ENCODE measurements around the gene DDO.
"Not testable (repeated sequence)": the region's sequence is repeated elsewhere in the genome, so short reads cannot be mapped to it uniquely, and the experiment has no call there.

The DDO gene

DNA sequence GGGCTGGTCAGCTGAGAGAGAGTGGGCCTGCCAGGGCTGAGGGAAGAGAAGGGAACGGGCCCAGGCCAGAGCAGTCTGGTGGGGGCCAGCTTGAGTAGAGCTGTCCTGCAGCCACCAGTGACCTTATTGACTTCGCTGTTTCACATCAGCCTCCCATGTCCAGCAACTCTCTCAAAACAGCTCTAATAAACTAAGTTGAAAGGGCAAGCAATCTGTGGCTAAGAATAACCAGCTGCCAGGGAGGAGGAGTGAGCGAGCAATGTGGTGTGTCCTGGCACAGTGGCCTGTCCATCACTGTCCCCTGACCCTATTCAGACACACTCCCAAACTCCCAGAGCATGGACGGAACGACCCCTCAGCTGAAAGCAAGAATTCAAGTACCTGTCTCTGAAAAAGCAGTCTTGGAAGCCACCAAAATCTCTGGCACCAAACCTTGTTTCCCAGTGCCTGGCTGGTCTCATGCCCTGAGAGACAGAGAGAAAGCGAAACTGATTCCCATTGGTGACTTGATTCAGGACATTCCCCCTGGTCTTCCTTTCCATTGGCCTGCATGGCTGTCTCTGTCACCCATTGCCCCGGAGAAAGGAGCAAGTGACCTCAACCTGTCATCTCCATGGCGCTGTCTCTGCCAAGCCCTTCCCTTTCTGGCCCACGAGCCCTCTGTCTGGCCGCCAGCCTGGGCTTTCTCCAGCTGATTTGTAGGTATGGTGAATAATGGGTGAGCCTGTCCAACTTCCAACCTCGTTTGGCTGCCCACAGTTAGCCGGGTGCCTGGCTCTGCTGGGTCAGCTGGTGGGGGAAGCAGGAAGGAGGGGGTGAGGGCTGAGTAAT is at the start of gene DDO:
Gene DDO, minus strand, starts transcription at position 490 of the 831 bp plus-strand sequence. CDS start 2,113 bp downstream, outside the sequence.
- no peak for DNase-seq

DNA sequence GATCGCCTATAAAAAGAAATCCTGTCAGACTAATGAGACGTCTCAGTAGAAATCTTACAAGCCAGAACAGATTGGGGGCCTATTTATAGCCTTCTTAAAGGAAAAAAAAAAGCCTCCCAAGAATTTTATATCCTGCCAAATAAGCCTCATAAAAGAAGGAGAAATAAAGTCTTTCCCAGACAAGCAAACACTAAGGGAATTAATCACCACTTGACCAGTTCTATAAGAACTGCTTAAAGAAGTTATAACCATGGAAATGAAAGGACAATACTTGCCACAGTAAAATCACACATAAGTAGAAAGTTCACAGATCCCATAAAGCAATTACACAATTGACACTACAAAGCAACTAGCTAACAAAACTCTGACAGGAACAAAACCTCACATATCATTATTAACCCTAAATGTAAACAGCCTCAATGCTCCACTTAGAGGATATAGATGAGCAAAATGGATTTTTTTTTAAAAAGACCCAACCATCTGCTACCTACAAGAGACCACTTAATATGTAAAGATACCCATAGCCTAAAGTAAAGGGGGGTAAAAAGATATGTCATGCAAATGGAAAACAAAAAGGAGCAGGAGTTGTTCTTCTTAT is 47.6 kb upstream of the DDO start:
- DNase-seq: no peak

GRCh38 chr6:110461376-110461775 is 46.0 kb upstream of the DDO start:
- no peak for DNase-seq

DNA sequence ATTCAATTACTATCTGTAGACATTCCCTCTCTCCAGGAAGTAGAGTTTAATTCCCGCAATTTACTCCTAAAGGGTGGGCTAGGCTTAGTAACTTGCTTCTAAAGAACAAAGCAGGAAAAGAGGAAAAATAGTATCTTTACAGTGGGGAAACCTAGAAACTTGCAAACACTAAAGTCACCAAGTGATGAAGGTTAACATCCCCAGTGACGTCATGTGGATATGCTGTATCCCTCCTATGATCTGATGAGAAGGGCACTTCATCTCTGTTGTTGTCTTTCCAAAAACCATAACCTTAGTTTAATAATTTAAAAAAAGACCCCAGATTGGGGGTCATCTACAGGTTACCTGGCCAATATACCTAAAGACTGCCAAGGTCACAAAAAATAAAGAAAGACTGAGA is 43.8 kb upstream of the DDO start:
- DNase-seq: no peak

DNA sequence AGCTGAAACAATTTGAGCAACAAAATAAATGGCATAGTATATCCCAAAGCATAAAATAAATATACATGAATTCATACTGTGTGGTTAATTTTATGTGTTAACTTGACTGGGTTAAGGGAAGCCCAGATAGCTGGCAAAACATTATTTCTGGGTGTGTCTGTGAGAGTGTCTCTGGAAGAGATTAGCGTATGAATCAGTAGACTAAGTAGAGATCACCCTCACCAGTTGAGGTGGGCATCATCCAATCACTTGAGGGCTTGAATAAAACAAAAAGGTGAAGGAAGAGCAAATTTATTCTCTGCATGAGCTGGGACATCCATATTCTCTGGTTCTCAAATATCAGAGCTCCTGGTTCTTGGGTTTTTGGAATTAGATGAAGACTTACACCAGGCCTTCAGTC is 43.1 kb upstream of the DDO start:
- no peak for DNase-seq

GRCh38 chr6:110457567-110458175 is 42.3 kb upstream of the DDO start:
- DNase-seq: not testable (repeated sequence)

- no peak for DNase-seq
Measured at GRCh38 chr6:110456694-110457093, 41.3 kb upstream of the DDO start.

DNA sequence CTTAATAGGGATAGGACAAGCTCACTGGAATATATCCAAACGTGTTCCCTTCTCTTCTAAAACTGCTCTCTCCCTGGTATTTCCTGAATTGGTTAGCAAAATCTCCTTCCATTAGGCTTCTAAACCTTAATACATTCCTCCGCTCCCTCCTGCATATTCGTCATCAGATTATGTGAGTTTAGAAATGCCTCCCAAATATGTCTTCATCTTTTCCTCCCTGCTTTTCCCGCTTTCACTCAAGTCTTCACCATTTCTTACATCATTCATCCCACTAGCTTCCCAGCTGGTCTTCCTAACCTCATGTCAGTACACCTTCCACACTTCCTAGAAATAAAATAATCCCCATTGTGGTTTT is 34.1 kb upstream of the DDO start:
- no peak for DNase-seq

GRCh38 chr6:110448846-110449540 is 33.6 kb upstream of the DDO start:
- DNase-seq: no peak

GRCh38 chr6:110447761-110448160 is 32.4 kb upstream of the DDO start:
- DNase-seq: no peak

DNA sequence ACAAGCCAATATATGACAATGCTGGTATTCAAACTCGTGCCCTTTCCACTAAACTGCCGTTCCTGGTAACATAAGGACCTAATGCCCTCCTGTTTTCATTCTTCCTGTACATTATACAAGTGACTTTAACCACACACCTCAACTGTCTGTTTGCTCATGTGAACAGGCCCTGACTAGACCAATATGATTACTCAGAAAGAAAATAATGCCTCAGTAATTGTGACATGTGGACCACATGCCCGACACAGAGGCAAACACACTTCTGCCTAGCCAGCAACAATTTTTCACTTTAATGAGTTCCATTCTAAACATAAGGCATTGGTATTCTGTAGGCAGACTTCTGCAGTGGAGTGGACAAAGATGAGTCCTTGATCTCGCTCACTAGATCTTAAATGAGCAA is 31.0 kb upstream of the DDO start:
- DNase-seq: no peak

DNA sequence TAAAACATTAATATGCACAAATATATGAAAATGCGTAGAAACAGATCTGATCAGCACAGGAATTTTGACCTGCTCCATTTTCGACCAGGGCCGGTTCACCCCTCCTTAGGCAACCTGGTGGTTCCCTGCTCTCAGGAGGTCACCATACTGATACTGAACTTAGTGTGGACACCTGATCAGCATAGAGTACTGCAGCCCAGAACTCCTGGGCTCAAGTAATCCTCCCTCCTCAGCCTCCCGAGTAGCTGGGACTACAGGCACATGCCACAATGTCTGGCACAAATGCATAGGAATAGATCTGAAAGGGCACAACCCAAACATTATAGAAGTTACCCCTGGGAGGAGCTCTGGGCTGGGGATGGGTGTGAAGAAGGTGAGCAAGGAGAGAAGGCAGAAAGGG is 24.7 kb upstream of the DDO start:
- no peak for DNase-seq

DNA sequence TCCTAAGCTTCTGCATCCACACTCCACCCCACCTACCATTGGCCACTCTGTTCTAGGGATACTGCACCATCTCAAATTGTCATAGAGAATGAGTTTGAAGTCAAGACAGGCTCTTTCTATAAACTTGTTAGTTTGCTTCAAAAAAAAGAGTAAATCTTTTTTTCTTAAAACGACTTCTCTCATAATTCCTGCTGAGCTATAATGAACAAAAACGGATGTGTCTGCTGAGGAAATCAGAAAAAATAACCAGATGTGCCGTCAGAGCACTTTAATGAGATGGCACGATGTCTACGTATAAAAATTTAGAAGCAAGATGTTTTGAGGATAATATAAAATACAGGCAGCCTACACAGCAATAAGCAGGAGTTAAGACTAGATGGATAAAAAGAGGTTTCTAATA is 24.0 kb upstream of the DDO start:
- no peak for DNase-seq

DNA sequence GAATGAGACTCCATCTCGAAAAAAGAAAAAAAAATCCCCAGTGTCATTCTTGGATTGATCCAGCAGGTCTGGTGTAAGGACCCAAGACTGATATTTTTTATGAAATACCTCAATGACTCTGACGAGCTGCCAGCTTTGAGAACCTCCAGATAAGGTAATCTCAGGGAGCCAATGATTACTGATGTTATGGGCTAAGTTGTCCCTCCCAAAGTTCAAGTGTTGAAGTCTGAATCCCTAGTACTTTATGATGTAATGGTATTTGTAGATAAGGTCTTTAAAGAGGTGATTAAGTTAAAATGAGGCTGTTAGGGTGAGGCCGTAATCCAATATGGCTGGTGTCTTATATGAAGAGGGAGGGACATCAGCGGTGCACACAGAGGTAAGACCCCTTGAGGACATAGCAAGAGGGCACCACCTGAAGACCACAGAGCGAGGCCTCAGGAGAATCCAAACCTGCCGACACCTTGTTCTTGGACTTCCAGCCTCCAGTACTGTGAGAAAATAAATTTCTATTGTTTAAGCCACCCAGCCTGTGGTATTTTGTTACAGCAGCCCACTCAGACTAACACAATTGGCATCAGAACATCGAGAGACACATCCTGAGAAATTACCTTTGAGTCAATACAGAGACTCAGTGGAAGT is 19.7 kb upstream of the DDO start:
- no peak for DNase-seq

DNA sequence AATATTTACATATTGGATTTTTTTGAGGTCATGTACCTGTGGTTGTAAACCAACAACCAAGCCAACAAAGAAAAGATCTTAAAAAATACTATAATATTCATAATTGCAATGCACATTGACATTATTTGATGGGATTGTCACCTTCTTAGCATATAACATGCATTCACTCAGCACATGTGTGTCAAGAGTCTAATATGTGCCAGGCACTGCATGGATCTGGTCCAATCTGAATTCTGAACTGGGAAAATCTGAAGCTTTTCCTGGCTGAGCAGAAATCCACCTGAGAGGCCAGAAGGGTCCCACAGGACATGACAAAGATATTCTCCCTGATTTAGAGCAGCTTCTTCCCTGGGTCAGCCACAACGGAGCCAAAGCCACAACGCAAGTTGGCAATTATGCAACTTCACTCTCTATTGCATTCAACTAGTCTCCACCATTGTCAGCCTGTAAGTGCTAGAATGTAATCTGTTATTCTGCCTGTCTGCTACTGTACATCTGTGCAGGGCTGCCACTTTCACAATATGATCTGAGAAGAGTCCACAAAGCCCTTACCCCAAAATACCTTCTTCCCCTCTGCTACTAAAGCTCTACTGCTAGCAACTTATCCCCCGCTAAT is 17.0 kb upstream of the DDO start:
- no peak for DNase-seq

DNA sequence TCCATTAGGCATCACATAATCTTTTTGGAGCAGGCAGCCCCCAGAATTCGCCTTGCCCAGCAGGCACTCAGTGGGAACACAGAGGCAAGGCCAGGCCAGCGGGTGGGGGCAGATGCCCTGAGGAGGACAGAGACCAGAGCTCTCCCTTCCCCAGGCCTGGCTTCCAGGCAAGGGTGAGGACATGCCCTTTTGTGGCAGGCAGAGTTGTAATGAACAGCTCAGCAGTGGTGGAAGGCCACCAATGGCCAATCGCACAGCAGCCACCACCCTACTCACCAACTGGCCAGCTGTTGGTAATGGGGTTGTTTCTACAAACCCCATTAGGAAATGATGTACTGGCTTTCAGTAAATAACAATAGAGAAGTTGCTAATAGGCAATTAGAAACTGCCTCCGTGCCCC is 15.4 kb upstream of the DDO start:
- DNase-seq: no peak

DNA sequence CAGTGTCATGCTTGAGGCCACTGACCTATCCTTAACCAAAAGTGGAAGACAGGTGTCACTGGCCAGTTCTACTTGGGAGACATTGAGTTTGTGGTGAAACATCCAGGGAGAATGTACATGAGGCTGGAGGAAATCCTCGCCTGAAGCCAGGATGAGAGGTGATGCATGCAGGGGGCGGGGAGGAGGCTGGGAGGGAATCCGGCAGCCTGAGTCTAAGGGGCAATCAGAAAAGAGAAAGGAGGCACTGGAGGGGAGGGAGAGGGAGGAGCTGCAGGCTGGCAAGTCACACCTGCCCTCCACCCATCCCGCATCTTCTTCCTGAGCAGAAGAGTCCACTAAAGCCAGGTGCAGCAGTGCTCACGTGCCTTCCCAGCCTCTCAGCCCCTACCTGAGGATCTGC is 14.9 kb upstream of the DDO start:
- no peak for DNase-seq

GRCh38 chr6:110428153-110428552 is 12.8 kb upstream of the DDO start:
- DNase-seq: no peak

DNA sequence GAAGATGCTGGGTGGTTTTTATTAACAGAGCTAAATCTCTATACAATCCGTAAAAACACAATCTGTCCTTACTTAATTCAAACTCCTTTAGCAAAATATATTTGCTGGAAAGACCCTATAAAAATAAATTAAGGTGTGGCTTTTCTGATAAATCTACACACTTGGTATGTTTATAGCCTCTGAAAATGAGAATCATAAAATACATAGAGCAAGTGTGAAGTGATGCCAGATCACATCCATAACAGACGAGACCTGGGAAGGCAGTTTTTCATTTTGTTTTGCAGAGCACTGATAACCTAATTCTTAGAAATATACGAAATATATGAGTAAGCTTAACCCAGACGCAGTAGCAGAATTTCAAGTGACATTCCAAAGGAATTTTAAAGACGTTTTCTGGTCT is 10.4 kb upstream of the DDO start:
- DNase-seq: no peak

DNA sequence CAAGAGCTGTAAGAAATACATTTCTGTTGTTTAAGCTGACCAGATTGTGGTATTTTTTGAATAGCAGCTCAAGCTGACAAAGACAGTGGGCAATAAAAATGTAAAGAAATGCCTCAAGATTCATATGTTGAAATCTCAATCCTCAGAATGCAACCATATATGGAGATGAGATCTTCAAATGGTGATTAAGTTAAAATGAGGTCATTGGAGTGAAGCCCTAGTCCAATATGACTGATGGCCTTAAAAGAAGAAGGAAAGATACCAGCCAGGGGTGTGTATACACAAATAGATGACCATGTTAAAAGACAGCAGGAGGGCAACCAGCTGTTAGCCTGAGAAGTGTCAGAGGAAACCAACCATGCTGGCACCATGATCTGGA is 7.1 kb upstream of the DDO start:
- no peak for DNase-seq

GRCh38 chr6:110421749-110422443 is 6.5 kb upstream of the DDO start:
- no peak for DNase-seq

DNA sequence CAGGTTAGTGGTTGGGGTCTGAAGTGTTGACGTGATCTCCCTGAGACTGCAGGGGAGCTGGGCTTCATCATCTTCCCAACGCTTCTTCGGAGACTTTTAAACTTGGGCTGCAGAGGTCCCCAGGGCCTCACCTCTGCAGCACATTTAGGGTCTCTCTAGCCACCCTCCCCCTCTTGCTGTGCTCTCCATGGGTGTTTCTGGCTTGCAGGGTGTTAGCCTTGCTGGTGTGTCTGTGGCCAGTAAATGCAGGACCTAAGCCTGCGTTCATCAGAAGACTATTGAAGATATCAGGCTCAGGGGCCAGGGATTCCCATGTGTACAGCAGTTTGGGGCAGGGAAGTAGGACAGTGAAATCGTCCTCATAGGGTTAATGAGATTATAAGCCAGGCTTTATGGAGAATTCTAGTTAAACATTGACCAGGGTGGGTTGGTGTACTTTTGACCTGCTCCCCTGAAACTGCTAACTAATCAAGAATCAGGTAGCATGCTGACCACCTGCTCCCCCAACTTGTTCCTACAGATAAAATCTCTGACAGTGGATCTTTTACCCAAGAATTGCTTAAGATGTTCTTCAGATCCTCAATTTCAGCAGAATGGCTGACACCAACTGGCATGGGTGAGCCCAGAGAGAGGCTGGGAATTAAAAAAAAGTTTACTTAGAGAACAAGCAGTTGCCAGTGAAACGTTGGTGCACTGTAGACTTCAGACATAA is 3.8 kb upstream of the DDO start:
- DNase-seq: no peak
